Neural progenitor cell (in vitro differentiated cells): Measurements from ENCODE around the gene CHRM4.

Experiments used
- EZH2 ChIP-seq: fragments of 200-600 bp; sonication (generic); IDR thresholded peaks from 2 replicates; pipeline ENCODE4 v1.6.1; 2017; ENCODE audit warnings: antibody characterized with exemption, mild to moderate bottlenecking, moderate library complexity
- EZH2phosphoT487 ChIP-seq: fragments of 200-600 bp; sonication (generic); IDR thresholded peaks from 2 replicates; pipeline ENCODE4 v1.6.1; 2017; ENCODE audit warnings: antibody characterized with exemption
- TF ChIP-seq, protein P1 (sequence below): fragments of 200-600 bp; sonication (generic); IDR thresholded peaks from 2 replicates; pipeline ENCODE4 v1.5.1; 2017; ENCODE audit warnings: antibody characterized with exemption, mild to moderate bottlenecking

DNA sequence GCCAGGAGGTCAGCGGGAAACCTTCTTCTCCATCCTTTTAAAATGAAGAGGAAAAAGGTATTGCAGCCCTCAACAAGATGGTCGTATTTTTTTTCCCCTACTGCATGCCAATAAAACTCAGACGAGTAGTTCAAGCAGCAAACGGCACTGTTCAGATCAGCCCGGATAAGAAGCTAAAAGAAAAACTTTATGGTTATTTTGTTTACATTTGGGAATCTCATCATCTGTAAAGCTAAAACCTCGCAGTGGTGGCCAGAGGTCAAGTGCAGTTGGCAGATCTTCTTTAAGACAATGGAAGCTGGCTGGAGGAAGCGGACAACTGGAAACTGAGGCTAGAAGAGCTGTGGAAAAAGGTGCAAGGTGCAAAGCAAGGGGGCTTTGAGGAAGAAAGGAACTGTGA, 31.0 kb upstream of the CHRM4 start:
- TF ChIP-seq, protein P1, sequence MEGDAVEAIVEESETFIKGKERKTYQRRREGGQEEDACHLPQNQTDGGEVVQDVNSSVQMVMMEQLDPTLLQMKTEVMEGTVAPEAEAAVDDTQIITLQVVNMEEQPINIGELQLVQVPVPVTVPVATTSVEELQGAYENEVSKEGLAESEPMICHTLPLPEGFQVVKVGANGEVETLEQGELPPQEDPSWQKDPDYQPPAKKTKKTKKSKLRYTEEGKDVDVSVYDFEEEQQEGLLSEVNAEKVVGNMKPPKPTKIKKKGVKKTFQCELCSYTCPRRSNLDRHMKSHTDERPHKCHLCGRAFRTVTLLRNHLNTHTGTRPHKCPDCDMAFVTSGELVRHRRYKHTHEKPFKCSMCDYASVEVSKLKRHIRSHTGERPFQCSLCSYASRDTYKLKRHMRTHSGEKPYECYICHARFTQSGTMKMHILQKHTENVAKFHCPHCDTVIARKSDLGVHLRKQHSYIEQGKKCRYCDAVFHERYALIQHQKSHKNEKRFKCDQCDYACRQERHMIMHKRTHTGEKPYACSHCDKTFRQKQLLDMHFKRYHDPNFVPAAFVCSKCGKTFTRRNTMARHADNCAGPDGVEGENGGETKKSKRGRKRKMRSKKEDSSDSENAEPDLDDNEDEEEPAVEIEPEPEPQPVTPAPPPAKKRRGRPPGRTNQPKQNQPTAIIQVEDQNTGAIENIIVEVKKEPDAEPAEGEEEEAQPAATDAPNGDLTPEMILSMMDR, result no peak
- TF ChIP-seq EZH2 (no peak), EZH2phosphoT487 (no peak)
